Keratinocyte (primary cell): ENCODE measurements around the gene PGAM5. TPM values are rescaled to one million over a fixed set of nuclear protein-coding genes. Genes with fewer than 3 reads are reported as not detected.

Experiments used
- DNase-seq: peaks from one replicate; pipeline ENCODE4 v3.0.0-alpha.2; 2011; ENCODE audit warnings: low read depth, missing footprints, low spot score
- FAIRE-seq: peaks from 2 replicates; lab custom pipeline; 2011; peaks lifted over from hg19 to GRCh38; lab: Jason Lieb, UNC
- H2AFZ ChIP-seq: 2 replicates; pipeline ENCODE4 v1.6.0; 2012; ENCODE audit warnings: low read length, control low read depth, inconsistent platforms; ENCODE audit not compliant: control insufficient read depth
- H3K27ac ChIP-seq: 2 replicates; pipeline ENCODE4 v1.5.1; 2011; ENCODE audit warnings: low read length; ENCODE audit not compliant: control insufficient read depth, insufficient read depth
- H3K27me3 ChIP-seq: 3 replicates; pipeline ENCODE4 v1.6.0; 2011; ENCODE audit warnings: low read length; ENCODE audit not compliant: control insufficient read depth, insufficient read depth; ENCODE audit errors: extremely low read depth
- H3K36me3 ChIP-seq, 2 experiments: 2 replicates in 1 of 2; 3 replicates in 1 of 2; pipeline ENCODE4 v1.5.1; 2011; ENCODE audit warnings: low read length in 2 of 2, mild to moderate bottlenecking in 1 of 2; ENCODE audit not compliant: control insufficient read depth in 2 of 2, insufficient read depth in 2 of 2; ENCODE audit errors: extremely low read depth in 1 of 2
- H3K4me1 ChIP-seq: 3 replicates; pipeline ENCODE4 v1.5.1; 2011; ENCODE audit warnings: low read length; ENCODE audit not compliant: control insufficient read depth, insufficient read depth; ENCODE audit errors: extremely low read depth
- H3K4me2 ChIP-seq: 3 replicates; pipeline ENCODE4 v1.6.0; 2011; ENCODE audit warnings: low read depth, low read length; ENCODE audit not compliant: control insufficient read depth, insufficient read depth; ENCODE audit errors: extremely low read depth
- H3K4me3 ChIP-seq, 3 experiments: fragments of 200-600 bp in 1 of 3; sonication (generic) in 1 of 3; 2 replicates in 2 of 3; 3 replicates in 1 of 3; pipeline ENCODE4 v1.5.1; 2011 to 2016; ENCODE audit warnings: low read length in 3 of 3, mild to moderate bottlenecking in 3 of 3, control low read depth in 2 of 3, inconsistent platforms in 1 of 3, low read depth in 1 of 3, mixed read lengths in 1 of 3, mixed run types in 1 of 3, moderate library complexity in 1 of 3; ENCODE audit not compliant: control insufficient read depth in 2 of 3, insufficient read depth in 2 of 3; ENCODE audit errors: extremely low read depth in 1 of 3
- H3K79me2 ChIP-seq: 2 replicates; pipeline ENCODE4 v1.6.0; 2012; ENCODE audit warnings: low read length; ENCODE audit not compliant: control insufficient read depth, insufficient read depth
- H3K9ac ChIP-seq: 3 replicates; pipeline ENCODE4 v1.6.0; 2011; ENCODE audit warnings: low read length; ENCODE audit not compliant: control insufficient read depth, insufficient read depth; ENCODE audit errors: extremely low read depth
- H3K9me1 ChIP-seq: 3 replicates; pipeline ENCODE4 v1.6.0; 2011; ENCODE audit warnings: low read length; ENCODE audit not compliant: control insufficient read depth, insufficient read depth; ENCODE audit errors: extremely low read depth
- H3K9me3 ChIP-seq: 2 replicates; pipeline ENCODE4 v1.5.1; 2012; ENCODE audit warnings: low read depth, low read length; ENCODE audit not compliant: control insufficient read depth
- H4K20me1 ChIP-seq: 3 replicates; pipeline ENCODE4 v1.6.0; 2011; ENCODE audit warnings: low read length; ENCODE audit not compliant: control insufficient read depth, insufficient read depth; ENCODE audit errors: extremely low read depth
- EZH2 ChIP-seq: IDR thresholded peaks from one replicate; pipeline ENCODE4 v1.6.1; 2012; ENCODE audit warnings: inconsistent platforms, mild to moderate bottlenecking, low read length, moderate library complexity
- dilution Hi-C: fragments of 300-500 bp; cut with MboI; formaldehyde crosslinking; loops from one replicate; pipeline ENCODE4 v1.7.0; 2020; ENCODE audit warnings: low sequenced_read_pairs; ENCODE audit not compliant: extremely low pct_ligation_motif_present
- polyA plus RNA-seq, 5 experiments: library from polyadenylated mRNA; depleted of rRNA in 3 of 5; stranded (reverse) in 3 of 5; stranded (forward) in 1 of 5; unstranded in 1 of 5; fragments of >200 nt; gene quantifications; 1 replicate in 1 of 5; 2 replicates in 3 of 5; 3 replicates in 1 of 5; pipeline versions ENCODE4 v1.2.1 to v1.2.3, GENCODE V29; 2011 to 2012; ENCODE audit warnings: missing spikeins in 2 of 5, low read depth in 1 of 5, low replicate concordance in 1 of 5
- TF ChIP-seq, protein P1 (sequence below), 3 experiments: IDR thresholded peaks in 1 of 3; conservative IDR thresholded peaks in 1 of 3; optimal IDR thresholded peaks in 1 of 3; 2 replicates in 2 of 3; 3 replicates in 1 of 3; pipeline versions ENCODE3 to v1.5.1; 2011; ENCODE audit warnings: low read length in 3 of 3, mild to moderate bottlenecking in 3 of 3, moderate library complexity in 2 of 3, control low read depth in 1 of 3, inconsistent platforms in 1 of 3; ENCODE audit not compliant: insufficient read depth in 2 of 3; ENCODE audit errors: extremely low read depth in 1 of 3

PGAM5 gene
- polyA plus RNA-seq, 1 donor (not counting 4 experiments of a cell fraction or from before 2014, with no cell fraction given): 31.5 TPM

- Histone ChIP-seq H4K20me1 (peaks cover 12% of the 10 kb centered on the region), H3K4me2 (no peak overlapping the region), H3K79me2 (peaks cover 35% of the 10 kb centered on the region), H2AFZ (no peak overlapping the region), H3K36me3 (peaks cover 24 to 49% of the 10 kb centered on the region in 2 experiments), H3K27me3 (no peaks in the 10 kb centered on the region), H3K4me3 (no peak overlapping the region), H3K4me1 (no peaks in the 10 kb centered on the region), H3K9ac (no peak overlapping the region), H3K9me1 (no peaks in the 10 kb centered on the region), H3K9me3 (no peaks in the 10 kb centered on the region), H3K27ac (no peak overlapping the region)
- dilution Hi-C loops: no loop called here
- FAIRE-seq (no peak), DNase-seq (no peak)
- TF ChIP-seq, protein P1, sequence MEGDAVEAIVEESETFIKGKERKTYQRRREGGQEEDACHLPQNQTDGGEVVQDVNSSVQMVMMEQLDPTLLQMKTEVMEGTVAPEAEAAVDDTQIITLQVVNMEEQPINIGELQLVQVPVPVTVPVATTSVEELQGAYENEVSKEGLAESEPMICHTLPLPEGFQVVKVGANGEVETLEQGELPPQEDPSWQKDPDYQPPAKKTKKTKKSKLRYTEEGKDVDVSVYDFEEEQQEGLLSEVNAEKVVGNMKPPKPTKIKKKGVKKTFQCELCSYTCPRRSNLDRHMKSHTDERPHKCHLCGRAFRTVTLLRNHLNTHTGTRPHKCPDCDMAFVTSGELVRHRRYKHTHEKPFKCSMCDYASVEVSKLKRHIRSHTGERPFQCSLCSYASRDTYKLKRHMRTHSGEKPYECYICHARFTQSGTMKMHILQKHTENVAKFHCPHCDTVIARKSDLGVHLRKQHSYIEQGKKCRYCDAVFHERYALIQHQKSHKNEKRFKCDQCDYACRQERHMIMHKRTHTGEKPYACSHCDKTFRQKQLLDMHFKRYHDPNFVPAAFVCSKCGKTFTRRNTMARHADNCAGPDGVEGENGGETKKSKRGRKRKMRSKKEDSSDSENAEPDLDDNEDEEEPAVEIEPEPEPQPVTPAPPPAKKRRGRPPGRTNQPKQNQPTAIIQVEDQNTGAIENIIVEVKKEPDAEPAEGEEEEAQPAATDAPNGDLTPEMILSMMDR (optimal IDR thresholded peaks at IDR 0.05 in 1 of 3, IDR thresholded peaks at IDR 0.05 in 1 of 3, conservative IDR thresholded peaks at IDR 0.05 in 1 of 3; ENCODE audit: extremely low read depth in 1 of 3, insufficient read depth in 2 of 3, low read length in 3 of 3): no peak
- TF ChIP-seq EZH2: no peak
These were observed 9.3 kb downstream of the PGAM5 start for GRCh38 chr12:132719954-132720324.

- no peak for TF ChIP-seq EZH2
- TF ChIP-seq, protein P1 (optimal IDR thresholded peaks at IDR 0.05 in 1 of 3, IDR thresholded peaks at IDR 0.05 in 1 of 3, conservative IDR thresholded peaks at IDR 0.05 in 1 of 3; ENCODE audit: extremely low read depth in 1 of 3, insufficient read depth in 2 of 3, low read length in 3 of 3): no peak
- peaks cover 37% of the 10 kb centered on the region for H3K79me2 ChIP-seq
- FAIRE-seq (no peak), DNase-seq (no peak)
- peaks cover 12% of the 10 kb centered on the region for H4K20me1 ChIP-seq
- no peak overlapping the region for H3K27ac ChIP-seq
- H3K4me1 ChIP-seq: no peaks in the 10 kb centered on the region
- peaks cover 31 to 52% of the 10 kb centered on the region in 2 experiments for H3K36me3 ChIP-seq
- no peak overlapping the region for H3K9ac ChIP-seq
- no peaks in the 10 kb centered on the region for H3K27me3 ChIP-seq
- no peaks in the 10 kb centered on the region for H3K9me3 ChIP-seq
- H3K4me3 ChIP-seq: no peak overlapping the region
- H2AFZ ChIP-seq: no peak overlapping the region
- no peak overlapping the region for H3K4me2 ChIP-seq
- no peaks in the 10 kb centered on the region for H3K9me1 ChIP-seq
- dilution Hi-C loops: no loop called here
These were observed 10.1 kb downstream of the PGAM5 start for GRCh38 chr12:132720606-132721345.
